ENCODE measurements around the gene CHST14.

DNA sequence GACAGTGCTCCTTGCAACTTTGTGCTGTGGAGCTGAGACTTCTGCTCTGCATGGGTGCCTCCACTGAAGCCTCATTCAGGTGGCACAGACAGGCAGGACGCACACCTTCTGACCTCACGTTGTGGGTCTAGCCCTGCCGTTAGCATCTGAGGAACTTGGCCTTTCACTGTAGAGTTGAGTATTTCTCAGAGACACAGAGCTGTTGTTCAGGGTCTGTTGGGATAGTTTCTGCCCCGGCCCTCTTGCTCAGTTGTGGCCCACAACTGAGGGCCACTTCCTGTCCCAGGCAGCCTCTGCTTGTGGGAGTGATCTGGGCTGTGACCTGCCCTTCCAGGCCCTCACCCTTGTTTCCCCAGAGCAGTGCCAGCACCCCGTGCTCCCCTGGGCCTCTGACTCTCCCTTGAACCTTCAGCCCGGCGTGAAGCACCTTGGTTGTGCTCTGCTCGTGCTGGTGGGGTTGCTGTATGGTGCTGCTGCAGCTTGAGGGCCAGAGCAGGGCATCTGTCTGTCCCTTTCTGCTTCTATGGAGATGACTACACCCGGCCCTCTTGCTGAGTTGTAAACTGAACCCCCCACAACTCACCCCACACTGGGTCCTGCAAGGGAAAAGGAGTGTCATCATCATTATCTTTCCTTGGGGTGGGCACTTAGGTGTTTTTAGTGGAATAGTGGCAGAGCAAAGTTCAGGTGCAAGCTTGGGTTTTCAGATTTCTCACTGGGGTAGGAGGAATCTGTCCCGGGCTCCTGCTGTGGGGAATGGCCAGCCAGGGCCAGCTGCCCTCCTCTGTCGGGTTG, 18.3 kb upstream of the CHST14 start:
- no peak for TF ChIP-seq POLR2A (IDR thresholded peaks at IDR 0.05)
- TF ChIP-seq, protein P1, sequence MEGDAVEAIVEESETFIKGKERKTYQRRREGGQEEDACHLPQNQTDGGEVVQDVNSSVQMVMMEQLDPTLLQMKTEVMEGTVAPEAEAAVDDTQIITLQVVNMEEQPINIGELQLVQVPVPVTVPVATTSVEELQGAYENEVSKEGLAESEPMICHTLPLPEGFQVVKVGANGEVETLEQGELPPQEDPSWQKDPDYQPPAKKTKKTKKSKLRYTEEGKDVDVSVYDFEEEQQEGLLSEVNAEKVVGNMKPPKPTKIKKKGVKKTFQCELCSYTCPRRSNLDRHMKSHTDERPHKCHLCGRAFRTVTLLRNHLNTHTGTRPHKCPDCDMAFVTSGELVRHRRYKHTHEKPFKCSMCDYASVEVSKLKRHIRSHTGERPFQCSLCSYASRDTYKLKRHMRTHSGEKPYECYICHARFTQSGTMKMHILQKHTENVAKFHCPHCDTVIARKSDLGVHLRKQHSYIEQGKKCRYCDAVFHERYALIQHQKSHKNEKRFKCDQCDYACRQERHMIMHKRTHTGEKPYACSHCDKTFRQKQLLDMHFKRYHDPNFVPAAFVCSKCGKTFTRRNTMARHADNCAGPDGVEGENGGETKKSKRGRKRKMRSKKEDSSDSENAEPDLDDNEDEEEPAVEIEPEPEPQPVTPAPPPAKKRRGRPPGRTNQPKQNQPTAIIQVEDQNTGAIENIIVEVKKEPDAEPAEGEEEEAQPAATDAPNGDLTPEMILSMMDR (IDR thresholded peaks at IDR 0.05): no peak
